Hepatocyte (in vitro differentiated cells): ENCODE results near the gene UPK3A.

Source experiments
- EZH2 ChIP-seq: fragments of 200-600 bp; sonication (generic); IDR thresholded peaks from 2 replicates; pipeline ENCODE4 v1.6.1; 2016; ENCODE audit warnings: antibody characterized with exemption, mild to moderate bottlenecking, borderline replicate concordance
- TF ChIP-seq, protein P1 (sequence below): fragments of 200-600 bp; sonication (generic); IDR thresholded peaks from 2 replicates; pipeline ENCODE4 v1.5.1; 2016; ENCODE audit warnings: antibody characterized with exemption, mild to moderate bottlenecking; ENCODE audit not compliant: poor library complexity

DNA sequence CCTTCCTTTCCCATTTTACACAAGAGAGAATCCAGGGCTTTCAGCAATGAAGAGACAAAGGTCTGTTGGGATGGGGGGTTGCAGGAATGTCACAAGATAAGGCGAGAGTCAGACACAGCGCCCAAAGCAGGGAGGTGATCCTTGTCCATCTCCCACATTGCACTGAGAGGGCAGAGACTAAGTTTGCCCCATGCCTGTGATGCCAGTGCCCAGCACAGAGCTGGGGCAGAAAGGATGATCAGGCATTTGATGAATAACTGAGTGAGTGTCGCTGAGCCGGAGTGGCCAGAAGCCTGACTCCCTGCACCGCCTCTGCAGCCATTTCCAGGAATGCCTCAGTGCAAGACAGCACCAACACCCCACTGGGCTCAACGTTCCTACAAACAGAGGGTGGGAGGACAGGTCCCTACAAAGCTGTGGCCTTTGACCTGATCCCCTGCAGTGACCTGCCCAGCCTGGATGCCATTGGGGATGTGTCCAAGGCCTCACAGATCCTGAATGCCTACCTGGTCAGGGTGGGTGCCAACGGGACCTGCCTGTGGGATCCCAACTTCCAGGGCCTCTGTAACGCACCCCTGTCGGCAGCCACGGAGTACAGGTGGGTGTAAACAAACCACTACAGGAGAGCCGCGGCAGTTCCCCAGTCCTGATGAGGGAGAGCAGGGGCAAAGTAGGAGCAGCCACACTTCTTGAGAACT is 2.3 kb downstream of the UPK3A start:
- TF ChIP-seq, protein P1, sequence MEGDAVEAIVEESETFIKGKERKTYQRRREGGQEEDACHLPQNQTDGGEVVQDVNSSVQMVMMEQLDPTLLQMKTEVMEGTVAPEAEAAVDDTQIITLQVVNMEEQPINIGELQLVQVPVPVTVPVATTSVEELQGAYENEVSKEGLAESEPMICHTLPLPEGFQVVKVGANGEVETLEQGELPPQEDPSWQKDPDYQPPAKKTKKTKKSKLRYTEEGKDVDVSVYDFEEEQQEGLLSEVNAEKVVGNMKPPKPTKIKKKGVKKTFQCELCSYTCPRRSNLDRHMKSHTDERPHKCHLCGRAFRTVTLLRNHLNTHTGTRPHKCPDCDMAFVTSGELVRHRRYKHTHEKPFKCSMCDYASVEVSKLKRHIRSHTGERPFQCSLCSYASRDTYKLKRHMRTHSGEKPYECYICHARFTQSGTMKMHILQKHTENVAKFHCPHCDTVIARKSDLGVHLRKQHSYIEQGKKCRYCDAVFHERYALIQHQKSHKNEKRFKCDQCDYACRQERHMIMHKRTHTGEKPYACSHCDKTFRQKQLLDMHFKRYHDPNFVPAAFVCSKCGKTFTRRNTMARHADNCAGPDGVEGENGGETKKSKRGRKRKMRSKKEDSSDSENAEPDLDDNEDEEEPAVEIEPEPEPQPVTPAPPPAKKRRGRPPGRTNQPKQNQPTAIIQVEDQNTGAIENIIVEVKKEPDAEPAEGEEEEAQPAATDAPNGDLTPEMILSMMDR, result no peak
- no peak for TF ChIP-seq EZH2
